Liver (tissue), 3 donors: ENCODE results near the gene TIRAP.

Experiments
- GABPA ChIP-seq, 2 donors: IDR thresholded peaks in 1 of 2; conservative IDR thresholded peaks in 1 of 2; 2 replicates each; pipeline ENCODE4 v1.6.1; 2016; ENCODE audit warnings: antibody characterized with exemption in 2 of 2, mild to moderate bottlenecking in 1 of 2, moderate library complexity in 1 of 2
- JUND ChIP-seq, 2 donors: IDR thresholded peaks; 2 replicates each; pipeline ENCODE4 v1.6.1; 2016; ENCODE audit warnings: antibody characterized with exemption in 2 of 2
- TAF1 ChIP-seq: conservative IDR thresholded peaks from 2 replicates; pipeline ENCODE4 v1.6.1; 2016; ENCODE audit warnings: antibody characterized with exemption, mild to moderate bottlenecking
- TF ChIP-seq, protein P1 (sequence below): fragments of 150-350 bp; IDR thresholded peaks from 2 replicates; pipeline ENCODE4 v1.5.1; 2017; ENCODE audit warnings: improper control_type of control experiment, low read depth, low read length; ENCODE audit not compliant: missing input control
- donor health status: healthy.
- donor health status: healthy.

DNA sequence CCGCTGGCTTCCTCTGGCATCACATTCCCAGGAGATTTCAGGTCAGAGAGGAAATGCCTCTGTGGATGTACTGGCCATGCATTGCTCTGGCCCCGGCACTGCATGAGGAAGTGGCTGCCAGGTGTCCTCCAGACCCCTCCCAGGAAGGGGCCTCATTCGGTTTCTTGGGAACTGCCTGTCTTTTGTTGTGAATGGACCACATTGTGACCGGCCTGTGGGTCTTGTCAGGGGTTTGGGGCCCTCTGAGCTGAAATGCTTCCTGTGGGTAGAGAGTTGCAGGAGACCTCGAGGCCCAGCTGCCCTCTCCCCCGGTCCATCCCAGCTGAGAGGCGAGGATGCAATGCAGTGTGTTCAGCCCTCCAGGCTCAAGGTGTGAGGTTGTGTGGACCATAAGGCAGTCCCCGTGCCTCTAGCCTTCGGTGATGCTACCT, 53.8 kb downstream of the TIRAP start:
- TF ChIP-seq JUND (IDR thresholded peaks at IDR 0.05) (no peak), TAF1 (no peak), GABPA (IDR thresholded peaks at IDR 0.05 in 1 of 2, conservative IDR thresholded peaks at IDR 0.05 in 1 of 2) (no peak)
- TF ChIP-seq, protein P1, sequence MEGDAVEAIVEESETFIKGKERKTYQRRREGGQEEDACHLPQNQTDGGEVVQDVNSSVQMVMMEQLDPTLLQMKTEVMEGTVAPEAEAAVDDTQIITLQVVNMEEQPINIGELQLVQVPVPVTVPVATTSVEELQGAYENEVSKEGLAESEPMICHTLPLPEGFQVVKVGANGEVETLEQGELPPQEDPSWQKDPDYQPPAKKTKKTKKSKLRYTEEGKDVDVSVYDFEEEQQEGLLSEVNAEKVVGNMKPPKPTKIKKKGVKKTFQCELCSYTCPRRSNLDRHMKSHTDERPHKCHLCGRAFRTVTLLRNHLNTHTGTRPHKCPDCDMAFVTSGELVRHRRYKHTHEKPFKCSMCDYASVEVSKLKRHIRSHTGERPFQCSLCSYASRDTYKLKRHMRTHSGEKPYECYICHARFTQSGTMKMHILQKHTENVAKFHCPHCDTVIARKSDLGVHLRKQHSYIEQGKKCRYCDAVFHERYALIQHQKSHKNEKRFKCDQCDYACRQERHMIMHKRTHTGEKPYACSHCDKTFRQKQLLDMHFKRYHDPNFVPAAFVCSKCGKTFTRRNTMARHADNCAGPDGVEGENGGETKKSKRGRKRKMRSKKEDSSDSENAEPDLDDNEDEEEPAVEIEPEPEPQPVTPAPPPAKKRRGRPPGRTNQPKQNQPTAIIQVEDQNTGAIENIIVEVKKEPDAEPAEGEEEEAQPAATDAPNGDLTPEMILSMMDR: no peak
